Ramos (cell line): ENCODE data around the gene CDK9.

ENCODE experiments used
- in situ Hi-C: fragments of 300-500 bp; cut with MboI; formaldehyde crosslinking; loops from one replicate; pipeline ENCODE4 v1.14.3; 2022; ENCODE audit warnings: low sequenced_read_pairs; ENCODE audit not compliant: unreplicated experiment

CDK9 gene

GRCh38 chr9:127778280-127779135 lies 7.3 kb upstream of the CDK9 start, which contains the start of gene SH2D3C:
Gene SH2D3C, minus strand, starts transcription at chr9:127778666. Its CDS starts 39 bp downstream, at chr9:127778627.
- in situ Hi-C loops: no loop called here

- in situ Hi-C loops: no loop called here
Measured at GRCh38 chr9:127779136-127779981, 6.5 kb upstream of the CDK9 start.

GRCh38 chr9:127780126-127780885 lies 5.5 kb upstream of the CDK9 start:
- in situ Hi-C loops: loop anchor here (5.0 kb wide), 1 partner anchor 132 kb away; no protein-coding TSS in a partner anchor

GRCh38 chr9:127780909-127781308 lies 4.9 kb upstream of the CDK9 start:
- in situ Hi-C loops: loop anchor here (5.0 kb wide), 1 partner anchor 131 kb away; no protein-coding TSS in a partner anchor

- in situ Hi-C loops: loop anchor here (5.0 kb wide), 1 partner anchor 130 kb away; no protein-coding TSS in a partner anchor
Measured at GRCh38 chr9:127781806-127782205, 4.0 kb upstream of the CDK9 start.

GRCh38 chr9:127783111-127784008 lies 2.5 kb upstream of the CDK9 start:
- in situ Hi-C loops: loop anchor here (5.0 kb wide), 1 partner anchor 129 kb away; no protein-coding TSS in a partner anchor

- in situ Hi-C loops: no loop called here
Measured at GRCh38 chr9:127785023-127785932, 556 bp upstream of the CDK9 start.

- in situ Hi-C loops: no loop called here
Measured at GRCh38 chr9:127786773-127787104, 905 bp downstream of the CDK9 start.

GRCh38 chr9:127788337-127789011 lies 2.6 kb downstream of the CDK9 start:
- in situ Hi-C loops: no loop called here

- in situ Hi-C loops: no loop called here
Measured at GRCh38 chr9:127789179-127789578, 3.3 kb downstream of the CDK9 start.

- in situ Hi-C loops: no loop called here
Measured at GRCh38 chr9:127790094-127790855, 4.4 kb downstream of the CDK9 start.

GRCh38 chr9:127791085-127791484 lies 5.3 kb downstream of the CDK9 start:
- in situ Hi-C loops: no loop called here

- in situ Hi-C loops: no loop called here
Measured at GRCh38 chr9:127792417-127793031, 6.7 kb downstream of the CDK9 start.

GRCh38 chr9:127793093-127793708 lies 7.4 kb downstream of the CDK9 start:
- in situ Hi-C loops: no loop called here

- in situ Hi-C loops: no loop called here
Measured at GRCh38 chr9:127794001-127794791, 8.4 kb downstream of the CDK9 start.
